Osteocyte (in vitro differentiated cells): ENCODE measurements around the gene KCNIP3. TPM values are rescaled to one million over a fixed set of nuclear protein-coding genes. Genes with fewer than 3 reads are reported as not detected.

Source experiments
- DNase-seq: peaks from one replicate; pipeline ENCODE4 v3.0.0; 2021; ENCODE audit warnings: mixed read lengths; ENCODE audit not compliant: unreplicated experiment; ENCODE audit errors: extremely low spot score
- H3K27ac Mint-ChIP-seq: one replicate; pipeline ENCODE4 v1.8.0; 2021; ENCODE audit warnings: mild to moderate bottlenecking, mixed read lengths; ENCODE audit not compliant: unreplicated experiment
- H3K27me3 Mint-ChIP-seq: one replicate; pipeline ENCODE4 v1.8.0; 2021; ENCODE audit warnings: mixed read lengths; ENCODE audit not compliant: unreplicated experiment
- H3K36me3 Mint-ChIP-seq: one replicate; pipeline ENCODE4 v1.8.0; 2021; ENCODE audit warnings: mixed read lengths; ENCODE audit not compliant: unreplicated experiment
- H3K4me1 Mint-ChIP-seq: one replicate; pipeline ENCODE4 v1.8.0; 2021; ENCODE audit warnings: mixed read lengths; ENCODE audit not compliant: unreplicated experiment
- H3K4me3 Mint-ChIP-seq: one replicate; pipeline ENCODE4 v1.8.0; 2021; ENCODE audit warnings: mild to moderate bottlenecking, moderate library complexity, mixed read lengths; ENCODE audit not compliant: unreplicated experiment
- H3K9me3 Mint-ChIP-seq: one replicate; pipeline ENCODE4 v1.8.0; 2021; ENCODE audit warnings: mixed read lengths; ENCODE audit not compliant: unreplicated experiment
- CTCF ChIP-seq: fragments of 200-600 bp; sonication (generic); IDR thresholded peaks from 2 replicates; pipeline ENCODE4 v1.5.0; 2021; ENCODE audit warnings: antibody characterized with exemption, mild to moderate bottlenecking, moderate library complexity
- total RNA-seq: library from RNA; stranded (reverse); gene quantifications from 2 replicates; pipeline ENCODE4 v1.2.1, GENCODE V29; 2021

Gene KCNIP3
- total RNA-seq, 1 donor from 2014 or later: 1.4 TPM

GRCh38 chr2:95295376-95295775 lies 1.8 kb upstream of the KCNIP3 start:
- TF ChIP-seq CTCF: no peak

DNA sequence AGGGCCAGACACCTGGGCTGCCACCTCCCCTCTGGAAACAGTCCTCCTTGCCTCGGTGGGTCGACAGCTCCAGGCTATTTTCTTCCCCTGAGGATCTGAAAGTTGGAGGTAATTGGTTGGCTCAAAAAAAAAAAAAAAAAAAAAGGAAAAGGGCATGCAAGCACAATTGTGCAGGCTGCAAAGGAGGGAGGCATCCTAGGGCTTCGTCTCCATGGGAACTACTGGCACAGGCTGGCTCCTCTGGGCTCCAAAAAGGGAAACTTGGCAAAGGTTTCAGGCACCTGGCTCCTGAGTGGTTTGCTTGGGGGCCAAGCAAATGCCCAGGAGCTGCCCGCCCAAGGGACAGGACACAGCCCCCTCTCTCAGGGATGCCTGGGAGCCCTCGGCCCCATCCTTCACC lies 1.1 kb upstream of the KCNIP3 start:
- peaks cover 4% of the 10 kb centered on the region for H3K9me3 Mint-ChIP-seq
- no peaks in the 10 kb centered on the region for H3K4me1 Mint-ChIP-seq

More at GRCh38 chr2:95295376-95295775, 1.8 kb upstream of the KCNIP3 start:
- H3K27me3 Mint-ChIP-seq: peaks cover 3% of the 10 kb centered on the region
- H3K4me1 Mint-ChIP-seq: no peaks in the 10 kb centered on the region
- no peaks in the 10 kb centered on the region for H3K36me3 Mint-ChIP-seq
- H3K4me3 Mint-ChIP-seq: no peak overlapping the region
- H3K9me3 Mint-ChIP-seq: peaks cover 8% of the 10 kb centered on the region
- H3K27ac Mint-ChIP-seq: no peak overlapping the region
- no peak for DNase-seq

GRCh38 chr2:95297639-95298395 lies 670 bp downstream of the KCNIP3 start:
- no peaks in the 10 kb centered on the region for H3K4me1 Mint-ChIP-seq

More for the DNA sequence above, 1.1 kb upstream of the KCNIP3 start:
- Mint-ChIP-seq H3K36me3 (no peaks in the 10 kb centered on the region), H3K4me3 (no peak overlapping the region), H3K27ac (no peak overlapping the region), H3K27me3 (peaks cover 3% of the 10 kb centered on the region)
- TF ChIP-seq CTCF: no peak
- no peak for DNase-seq

GRCh38 chr2:95298486-95299111 lies 1.5 kb downstream of the KCNIP3 start:
- H3K36me3 Mint-ChIP-seq: no peaks in the 10 kb centered on the region
- DNase-seq: no peak
- no peaks in the 10 kb centered on the region for H3K9me3 Mint-ChIP-seq
- H3K4me1 Mint-ChIP-seq: no peaks in the 10 kb centered on the region
- no peak overlapping the region for H3K27ac Mint-ChIP-seq
- no peak overlapping the region for H3K4me3 Mint-ChIP-seq
- H3K27me3 Mint-ChIP-seq: peaks cover 3% of the 10 kb centered on the region
- no peak for TF ChIP-seq CTCF

More at GRCh38 chr2:95297639-95298395, 670 bp downstream of the KCNIP3 start:
- Mint-ChIP-seq H3K36me3 (no peaks in the 10 kb centered on the region), H3K27ac (no peak overlapping the region), H3K27me3 (peaks cover 3% of the 10 kb centered on the region), H3K9me3 (no peaks in the 10 kb centered on the region), H3K4me3 (no peak overlapping the region)
- no peak for TF ChIP-seq CTCF
- DNase-seq: no peak

DNA sequence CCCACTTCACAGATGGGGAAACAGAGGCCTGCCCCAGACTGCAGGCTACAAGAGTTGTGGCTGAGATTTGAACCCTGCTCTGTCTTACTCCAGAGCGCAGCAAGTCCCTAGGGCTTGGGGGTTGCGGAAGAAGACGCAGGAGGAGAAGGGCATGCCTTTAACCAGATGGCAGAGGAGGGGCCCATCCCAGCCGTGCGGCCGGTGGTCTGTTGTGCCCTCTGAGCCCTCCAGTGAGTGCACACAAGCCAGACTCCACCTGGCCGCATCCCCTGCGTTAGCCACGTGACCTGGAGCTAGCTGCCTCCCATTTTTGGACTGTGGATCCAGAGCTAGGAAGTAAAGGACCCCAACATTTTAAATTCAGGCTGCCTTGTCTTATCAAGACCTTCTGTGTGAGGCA lies 2.8 kb downstream of the KCNIP3 start:
- H3K27me3 Mint-ChIP-seq: peaks cover 3% of the 10 kb centered on the region
- no peak overlapping the region for H3K4me3 Mint-ChIP-seq
- no peak for DNase-seq
- no peaks in the 10 kb centered on the region for H3K4me1 Mint-ChIP-seq
- H3K9me3 Mint-ChIP-seq: no peaks in the 10 kb centered on the region
- no peak for TF ChIP-seq CTCF
- no peak overlapping the region for H3K27ac Mint-ChIP-seq
- no peaks in the 10 kb centered on the region for H3K36me3 Mint-ChIP-seq
